Left cardiac atrium (tissue), 4 donors: ENCODE measurements around the gene PLBD2. TPM values are rescaled to one million over a fixed set of nuclear protein-coding genes. Genes with fewer than 3 reads are reported as not detected.

Experiments
- ATAC-seq, 2 donors: fragments of 200-7000 bp; cut with Tn5 transposase; one replicate each; pipeline ENCODE4 v1.9.1; 2020; ENCODE audit warnings: mild to moderate bottlenecking in 2 of 2, moderate library complexity in 2 of 2
- DNase-seq: peaks from one replicate; pipeline ENCODE4 v3.0.0-alpha.2; 2020
- intact Hi-C, 2 donors: fragments of 100-400 bp; cut with DNase I; formaldehyde crosslinking; loops; one replicate each; pipeline versions ENCODE4 v1.14.1 to v1.15.1; 2022 to 2023
- total RNA-seq, 2 donors: library from RNA; stranded (reverse); fragmentation: NEBNext Ultra II Directional; extraction: Animal tissue kit (Norgen Biotek cat#: 25700); gene quantifications; one replicate each; pipeline ENCODE4 v1.2.1, GENCODE V29; 2021
- donor health status: DM: no; HTN: yes; CAD: no.
- donor health status: DM: no; HTN: yes; CAD: no; lungs with severe emphysema.
- donor health status: DM: yes; HTN: yes; CAD: no.
- donor health status: Dilated cardiomyopathy.

Gene PLBD2
- total RNA-seq, 2 donors from 2014 or later = 47.5 to 48.7 TPM

DNA sequence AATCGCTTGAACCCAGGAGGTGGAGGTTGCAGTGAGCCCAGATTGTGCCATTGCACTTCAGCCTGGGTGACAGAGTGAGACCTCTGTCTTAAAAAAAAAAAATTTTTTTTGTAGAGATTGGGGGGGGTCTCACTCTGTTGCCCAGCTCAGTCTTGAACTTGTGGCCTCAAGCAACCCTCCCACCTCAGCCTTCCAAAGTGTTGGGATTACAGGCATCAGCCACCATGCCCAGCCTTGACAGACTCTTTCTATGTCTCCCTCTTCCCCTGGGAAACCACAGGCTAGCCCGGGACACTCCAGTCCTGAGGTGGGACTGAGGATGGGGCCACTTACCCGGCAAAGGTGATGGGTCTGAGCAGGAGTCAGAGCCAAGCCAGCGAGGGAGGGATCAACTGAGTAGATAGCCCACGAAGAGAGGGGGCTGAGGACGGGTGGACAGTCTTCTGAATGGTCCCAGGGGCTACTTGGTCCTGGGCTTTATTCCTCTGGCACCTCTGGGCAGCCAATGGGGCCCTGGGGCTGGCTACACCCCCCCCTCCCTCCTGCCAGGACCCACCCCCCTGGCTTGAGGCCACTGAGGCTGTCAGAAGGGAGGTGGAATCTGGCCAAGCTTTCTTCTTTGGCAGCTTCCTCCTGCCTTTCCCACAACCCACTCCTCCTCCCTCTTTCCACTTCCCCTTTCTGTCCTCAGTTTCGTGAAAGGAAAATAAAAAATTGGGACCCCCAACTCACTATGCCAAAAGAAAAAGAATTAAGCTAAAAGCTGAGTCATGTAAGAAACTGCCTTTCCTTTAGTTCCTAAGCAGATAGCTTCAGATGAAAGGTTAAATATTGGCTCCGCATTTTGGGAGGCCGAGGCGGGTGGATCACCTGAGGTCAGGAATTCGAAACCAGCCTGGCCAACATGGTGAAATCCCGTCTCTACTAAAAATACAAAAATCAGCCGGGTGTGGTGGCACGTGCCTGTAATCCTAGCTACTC, 45.3 kb downstream of the PLBD2 start, which contains the start of gene SDS:
SDS (minus strand) TSS at position 453 of the 981 bp plus-strand sequence. CDS start 4,179 bp downstream, outside the sequence.
- ATAC-seq (peak; percentile 86 to 94), DNase-seq (peak; percentile 70)
- intact Hi-C loops = no loop called here

DNA sequence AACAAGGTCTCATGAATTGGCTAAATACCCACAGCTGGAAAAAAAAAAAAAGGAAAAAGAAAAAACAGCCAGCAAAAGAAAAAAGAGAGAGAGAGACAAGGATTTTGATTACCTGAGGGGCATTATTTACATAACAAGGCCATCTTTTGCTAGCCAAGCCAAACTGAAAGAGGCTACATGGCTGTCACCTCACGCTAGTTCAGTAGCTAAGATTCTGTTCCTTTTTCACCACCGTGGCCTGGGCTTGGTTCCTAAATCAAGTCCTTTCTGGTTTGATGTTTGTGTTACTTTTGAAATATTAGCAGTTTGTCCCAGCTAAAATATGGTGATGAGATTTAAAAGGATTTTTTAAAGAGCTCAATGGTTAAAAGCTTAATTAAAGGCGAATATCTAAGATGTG, 47.3 kb downstream of the PLBD2 start:
- DNase-seq = no peak
- intact Hi-C loops = no loop called here

DNA sequence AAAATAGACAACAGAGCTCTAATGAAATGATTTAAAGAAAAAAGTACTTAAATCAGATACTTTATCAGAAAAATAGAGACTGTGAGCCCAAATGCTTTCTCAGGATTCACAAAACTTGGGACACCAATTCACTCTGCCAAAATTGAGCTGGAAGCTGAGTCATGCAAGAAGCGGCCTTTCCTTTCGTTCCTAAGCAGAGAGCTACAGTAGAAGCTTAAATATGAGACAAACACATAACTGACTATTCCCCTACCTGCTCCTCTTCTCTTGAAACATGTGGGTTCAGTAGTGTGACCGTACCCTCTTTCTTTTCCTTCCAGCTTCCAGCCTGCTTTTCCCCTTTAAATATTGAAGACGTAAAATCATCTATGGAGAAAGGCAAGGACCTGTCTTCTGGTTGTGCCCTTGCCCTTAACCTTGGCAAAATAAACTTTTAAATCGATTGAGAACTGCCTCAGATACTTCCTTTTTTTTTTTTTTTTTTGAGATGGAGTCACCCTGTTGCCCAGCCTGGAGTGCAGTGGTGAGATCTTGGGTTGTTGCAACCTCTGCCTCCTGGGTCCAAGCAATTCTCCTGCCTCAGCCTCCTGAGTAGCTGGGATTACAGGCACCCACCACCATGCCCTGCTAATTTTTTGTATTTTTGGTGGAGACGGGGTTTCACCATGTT, 49.7 kb downstream of the PLBD2 start:
- no peak for DNase-seq
- intact Hi-C loops = no loop called here
- ATAC-seq = peak in 1 of 2 donors; percentile 34

More for the DNA sequence above, 47.3 kb downstream of the PLBD2 start:
- no peak for ATAC-seq

DNA sequence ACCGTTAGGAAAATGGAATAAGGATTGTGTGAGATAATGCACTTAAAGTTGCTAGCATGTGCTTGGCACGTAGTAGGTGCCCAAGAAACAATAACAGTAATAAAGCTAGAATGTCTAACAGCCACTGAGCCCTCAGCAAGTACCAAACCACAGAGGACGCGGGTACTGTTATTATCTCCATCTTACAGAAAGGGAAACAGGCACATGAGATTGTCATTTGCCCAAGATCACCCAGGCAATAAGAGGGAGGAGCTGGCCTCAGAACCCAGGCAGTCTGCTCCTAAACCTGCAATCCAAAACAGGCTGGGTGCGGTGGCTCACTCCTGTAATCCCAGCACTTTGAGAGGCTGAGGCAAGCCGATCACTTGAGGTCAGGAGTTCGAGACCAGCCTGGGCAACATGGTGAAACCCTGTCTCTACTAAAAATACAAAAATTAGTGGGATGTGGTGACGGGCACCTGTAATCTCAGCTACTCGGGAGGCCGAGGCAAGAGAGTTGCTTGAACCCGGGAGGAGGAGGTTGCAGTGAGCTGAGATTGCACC, 50.4 kb downstream of the PLBD2 start:
- ATAC-seq (no peak), DNase-seq (no peak)
- intact Hi-C loops = no loop called here

DNA sequence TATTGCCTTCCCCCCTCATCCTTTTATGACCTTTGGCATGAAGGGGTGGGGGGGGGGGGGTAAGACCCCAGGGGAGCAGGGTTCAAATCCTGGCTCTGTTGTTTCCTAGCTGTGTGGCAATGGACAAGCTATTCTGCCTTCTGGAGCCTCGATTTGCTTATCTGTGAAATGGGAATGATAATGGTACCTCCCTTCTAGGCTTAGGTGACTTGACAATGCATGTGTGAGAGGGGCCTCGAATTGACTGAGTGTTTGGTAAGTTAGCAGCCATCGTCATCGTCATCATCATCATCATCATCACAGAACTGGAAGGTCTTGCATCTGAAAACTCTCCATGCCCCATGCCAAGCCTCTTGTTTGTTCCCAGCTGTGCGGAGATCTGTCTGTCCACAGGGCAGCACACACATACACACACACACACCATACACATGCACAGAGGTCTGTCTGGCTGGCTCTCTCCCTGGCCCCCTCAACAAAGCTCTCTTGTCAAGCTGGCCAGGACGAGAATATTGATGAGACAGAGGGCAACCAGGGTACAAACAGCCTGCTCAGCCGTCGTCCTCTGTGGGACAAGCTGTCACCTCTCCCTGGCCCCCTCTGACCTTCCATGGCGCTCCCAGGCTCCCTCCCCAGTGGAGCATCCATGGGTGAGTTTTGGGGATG, 51.2 kb downstream of the PLBD2 start:
- intact Hi-C loops = no loop called here
- ATAC-seq (no peak), DNase-seq (no peak)

DNA sequence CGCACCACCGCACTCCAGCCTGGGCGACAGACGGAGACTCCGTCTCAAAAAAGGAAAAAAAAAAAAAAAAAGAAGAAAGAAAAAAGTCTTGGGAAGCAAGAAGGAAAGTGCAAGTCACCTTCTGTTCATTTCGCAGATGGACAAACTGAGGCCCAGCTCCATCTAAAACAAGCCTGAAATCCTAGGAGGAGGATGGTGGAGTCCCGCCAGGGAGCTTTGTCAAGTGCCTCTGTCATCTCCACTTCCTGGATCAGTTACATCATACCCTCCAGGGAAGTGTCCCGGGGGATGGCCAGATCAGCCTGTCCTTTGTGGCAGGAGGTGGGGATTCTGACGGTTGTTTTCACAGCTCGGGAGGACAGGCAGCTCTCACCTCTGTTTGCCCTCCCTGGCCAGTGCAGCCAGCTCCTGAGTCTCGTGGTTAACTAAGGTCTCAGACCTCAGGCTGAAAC, 55.1 kb downstream of the PLBD2 start:
- ATAC-seq (peak; percentile 42 to 72), DNase-seq (peak; percentile 56)
- intact Hi-C loops = no loop called here

DNA sequence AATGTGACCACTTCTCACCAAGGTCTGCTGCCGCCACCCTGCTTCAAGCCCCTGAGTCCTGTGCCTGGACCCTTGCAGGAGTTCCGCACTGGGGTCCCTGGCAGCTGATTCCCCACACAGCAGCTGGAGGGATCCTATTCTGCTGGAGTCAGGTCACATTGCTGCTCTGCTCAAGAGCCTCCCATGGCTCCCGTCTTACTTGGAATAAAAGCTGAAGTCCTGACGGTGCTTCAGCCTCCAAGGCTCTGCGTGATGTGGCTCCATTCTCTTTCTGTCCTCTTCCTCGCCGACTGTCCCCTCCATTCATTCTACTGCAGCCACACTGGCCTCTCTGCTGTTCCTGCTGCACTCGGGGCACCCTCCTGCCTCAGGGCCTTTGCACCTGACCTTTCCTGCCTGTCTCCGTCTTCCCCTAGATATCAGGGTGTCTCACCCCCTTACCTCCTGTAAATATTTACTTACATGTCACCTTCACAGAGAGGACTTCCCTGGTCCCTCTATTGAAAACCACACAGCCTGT, 56.2 kb downstream of the PLBD2 start:
- DNase-seq = no peak
- intact Hi-C loops = no loop called here
- ATAC-seq = no peak

DNA sequence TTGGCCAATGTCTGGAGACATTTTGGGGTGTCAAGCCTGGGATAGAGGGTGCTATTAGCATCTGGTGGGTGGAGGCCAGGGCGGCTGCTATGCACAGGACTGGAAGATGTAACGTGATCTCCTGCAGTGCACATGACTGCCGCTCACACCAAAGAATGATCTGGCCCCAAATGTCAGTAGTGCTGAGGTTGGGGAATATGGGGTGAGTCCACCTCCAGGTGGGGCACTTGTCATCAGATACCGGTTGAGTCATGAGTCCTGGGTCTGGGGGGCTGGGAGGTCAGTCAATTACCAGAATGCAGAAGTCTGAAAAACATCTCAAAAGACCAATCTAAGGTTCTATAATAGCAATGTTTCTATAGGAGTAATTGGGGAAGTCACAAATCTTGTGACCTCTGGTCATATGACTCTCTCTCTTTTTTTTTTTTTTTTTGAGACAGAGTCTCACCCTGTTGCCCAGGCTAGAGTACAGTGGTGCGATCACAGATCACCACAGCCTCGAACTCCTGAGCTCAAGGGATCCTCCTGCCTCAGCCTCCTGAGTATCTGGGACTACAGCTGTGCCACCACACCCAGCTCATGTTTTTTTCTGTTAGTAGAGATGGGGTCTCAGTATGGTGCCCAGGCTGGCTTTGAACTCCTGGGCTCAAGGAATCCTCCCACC, 57.8 kb downstream of the PLBD2 start:
- no peak for DNase-seq
- ATAC-seq = peak in 1 of 2 donors; percentile 29
- intact Hi-C loops = no loop called here

DNA sequence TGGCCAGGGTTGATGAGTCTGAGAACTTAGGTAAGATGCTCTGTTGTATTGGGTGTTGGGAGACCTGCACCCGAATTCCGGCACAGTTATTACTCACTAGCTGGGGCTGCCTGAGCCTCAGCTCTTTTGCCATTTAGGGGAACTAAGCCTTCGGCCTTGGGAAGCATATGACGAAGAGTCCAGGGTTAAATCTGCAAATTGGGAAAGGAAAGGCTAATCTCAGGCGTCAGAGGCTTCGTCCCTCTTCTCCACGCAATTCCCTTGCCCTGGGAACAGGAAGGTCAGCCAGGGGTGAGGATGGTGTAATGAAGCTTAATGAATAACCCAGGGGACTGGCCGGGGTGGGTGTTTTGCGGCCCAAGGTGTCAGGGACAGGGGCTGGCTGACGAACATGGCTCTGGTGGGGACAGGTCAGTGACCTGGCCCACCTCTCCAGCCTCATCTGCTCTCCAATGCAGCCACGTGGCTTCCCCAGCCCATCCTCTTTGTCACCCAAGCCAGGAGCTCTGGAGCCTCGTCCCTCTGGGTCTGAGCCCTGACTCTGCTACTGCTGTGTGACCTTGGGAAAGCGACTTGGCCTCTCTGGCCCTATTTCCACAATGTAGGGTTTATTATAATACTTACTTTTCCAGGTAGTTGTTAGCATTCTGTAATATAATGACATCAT, 60.0 kb downstream of the PLBD2 start:
- intact Hi-C loops = no loop called here
- DNase-seq (peak; percentile 52), ATAC-seq (peak in 1 of 2 donors; percentile 53)

DNA sequence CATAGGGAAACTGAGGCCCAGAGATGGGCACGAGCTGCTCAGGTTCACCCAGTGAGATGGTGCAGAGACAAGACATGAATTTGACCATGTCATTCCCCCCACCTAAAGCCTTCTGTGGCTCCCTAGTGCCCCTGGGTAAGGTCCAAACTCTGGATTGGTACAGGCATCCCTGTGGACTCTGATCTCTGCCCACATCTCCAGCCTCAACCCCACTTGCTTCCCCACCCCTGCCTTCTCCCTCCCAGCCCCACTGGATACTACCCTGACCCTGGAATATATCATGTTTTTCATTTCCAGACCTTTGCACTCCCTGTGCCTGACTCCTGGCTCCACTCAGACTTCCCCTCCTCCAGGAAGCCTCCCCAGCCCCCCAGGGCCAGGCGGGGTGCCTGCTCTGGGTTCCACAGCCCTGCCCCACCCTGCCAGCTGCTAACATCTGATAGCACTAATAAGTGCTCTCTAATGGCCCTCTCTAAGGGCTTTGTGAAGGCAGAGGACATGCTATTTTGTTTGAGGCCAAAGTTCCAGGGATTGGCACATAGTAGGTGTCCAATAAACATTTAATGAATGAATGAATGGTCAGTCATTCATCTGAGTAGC, 62.7 kb downstream of the PLBD2 start:
- ATAC-seq (no peak), DNase-seq (no peak)
- intact Hi-C loops = loop anchor here in 1 of 2 donors (10.0 kb wide), 1 partner anchor 106 kb away; no protein-coding TSS in a partner anchor

DNA sequence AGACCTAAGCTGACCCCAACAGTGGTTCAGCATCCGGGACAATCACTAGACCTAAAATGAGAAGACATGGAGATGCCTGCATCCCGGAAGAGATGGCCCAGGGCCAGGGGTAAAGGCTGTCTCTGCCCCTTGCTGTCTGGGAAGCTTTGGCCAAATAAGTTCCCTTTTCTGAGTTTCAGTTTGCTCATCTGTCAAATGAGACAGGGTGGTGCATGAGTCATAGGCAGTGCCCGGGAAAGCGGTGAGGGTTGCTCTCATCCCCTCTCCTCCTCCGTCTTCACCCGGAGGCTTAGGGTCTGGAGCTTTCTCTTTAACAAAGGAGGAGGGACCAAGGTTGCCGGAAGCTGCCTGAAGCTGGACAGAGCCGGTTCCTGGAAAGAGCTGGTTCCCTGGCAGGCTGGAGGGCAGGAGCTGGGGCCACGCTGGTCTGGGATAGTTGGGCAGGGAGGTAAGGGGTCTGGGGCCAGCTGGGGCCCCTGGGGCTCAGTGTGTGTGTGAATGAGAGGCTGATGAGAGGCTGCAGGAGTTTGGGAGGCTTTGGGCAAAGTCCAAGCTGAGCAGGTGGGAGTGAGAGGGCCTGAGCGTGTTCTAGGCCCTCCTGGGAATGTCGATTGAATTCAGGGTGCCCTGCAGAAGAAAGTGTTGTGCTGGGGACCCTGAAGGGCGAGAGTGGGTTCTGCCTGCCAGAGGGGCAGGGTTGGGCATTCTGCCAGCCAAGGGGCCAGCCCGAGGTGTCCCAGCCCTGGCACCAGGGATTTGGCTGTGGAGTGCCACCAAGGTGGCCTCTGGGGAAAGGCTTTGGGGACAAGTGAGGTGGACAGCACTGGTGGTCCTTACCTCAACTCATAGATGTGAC, 63.9 kb downstream of the PLBD2 start, which contains the start of gene SDSL:
SDSL (plus strand) TSS at position 351 of the 856 bp plus-strand sequence. CDS start 5,603 bp downstream, outside the sequence.
- intact Hi-C loops = loop anchor here in 1 of 2 donors (10.0 kb wide), 1 partner anchor 107 kb away; no protein-coding TSS in a partner anchor
- DNase-seq (peak; percentile 80), ATAC-seq (peak; percentile 83 to 97)

DNA sequence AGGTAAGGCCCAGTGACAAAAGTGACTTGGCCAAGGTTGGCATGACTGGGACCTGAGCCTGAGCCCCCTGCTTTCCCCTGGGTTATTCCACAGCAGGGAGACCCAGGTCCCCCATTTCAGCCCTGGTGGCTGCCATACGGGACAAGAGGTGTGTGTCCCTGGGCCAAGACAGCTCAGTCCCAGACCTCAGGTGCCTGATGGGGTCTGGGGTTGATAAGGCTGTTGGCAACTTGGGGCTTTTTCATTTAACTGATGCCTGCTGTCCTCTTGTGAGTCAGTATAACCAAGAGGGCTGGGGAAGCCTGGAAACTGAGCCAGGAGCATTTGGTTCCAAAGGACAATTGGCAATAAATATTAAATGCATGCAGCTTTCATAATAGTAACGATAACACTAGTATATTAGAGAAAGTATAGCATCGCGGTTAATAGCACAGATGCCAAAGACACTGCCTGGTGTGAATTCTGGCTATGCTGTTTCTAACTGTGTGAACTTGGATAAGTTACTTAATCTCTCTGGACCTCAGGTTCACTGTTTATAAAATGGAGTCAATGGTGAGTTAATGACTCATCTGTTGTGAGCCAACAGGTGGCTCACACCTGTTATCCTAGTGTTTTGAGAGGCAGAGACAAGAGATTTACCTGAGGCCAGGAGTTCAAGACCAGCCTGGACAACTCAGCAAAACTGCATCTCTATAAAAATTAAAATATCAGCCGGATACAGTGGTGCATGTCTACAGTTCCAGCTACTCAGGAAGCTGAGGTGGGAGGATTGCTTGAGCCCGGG, 64.7 kb downstream of the PLBD2 start:
- DNase-seq (no peak), ATAC-seq (no peak)
- intact Hi-C loops = loop anchor here in 1 of 2 donors (10.0 kb wide), 1 partner anchor 108 kb away; no protein-coding TSS in a partner anchor

DNA sequence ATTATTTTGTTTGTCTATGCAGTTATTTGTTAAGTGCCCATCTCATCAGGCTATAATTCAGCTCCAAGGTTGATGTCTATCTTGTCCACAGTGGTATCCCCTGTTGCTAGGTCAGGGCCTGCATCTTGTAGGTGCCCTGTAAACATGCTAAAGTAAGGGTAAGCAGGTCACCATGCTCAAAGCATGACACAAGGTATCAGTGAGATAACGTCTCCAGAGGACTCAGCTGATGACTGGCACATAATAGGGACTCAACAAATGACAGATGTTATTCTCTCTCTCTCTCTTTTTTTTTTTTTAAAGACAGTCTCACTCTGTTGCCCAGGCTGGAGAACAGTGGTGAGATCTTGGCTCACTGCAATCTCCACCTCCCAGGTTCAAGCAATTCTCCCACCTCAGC, 66.1 kb downstream of the PLBD2 start:
- ATAC-seq (no peak), DNase-seq (no peak)
- intact Hi-C loops = loop anchor here in 1 of 2 donors (10.0 kb wide), 1 partner anchor 110 kb away; no protein-coding TSS in a partner anchor

DNA sequence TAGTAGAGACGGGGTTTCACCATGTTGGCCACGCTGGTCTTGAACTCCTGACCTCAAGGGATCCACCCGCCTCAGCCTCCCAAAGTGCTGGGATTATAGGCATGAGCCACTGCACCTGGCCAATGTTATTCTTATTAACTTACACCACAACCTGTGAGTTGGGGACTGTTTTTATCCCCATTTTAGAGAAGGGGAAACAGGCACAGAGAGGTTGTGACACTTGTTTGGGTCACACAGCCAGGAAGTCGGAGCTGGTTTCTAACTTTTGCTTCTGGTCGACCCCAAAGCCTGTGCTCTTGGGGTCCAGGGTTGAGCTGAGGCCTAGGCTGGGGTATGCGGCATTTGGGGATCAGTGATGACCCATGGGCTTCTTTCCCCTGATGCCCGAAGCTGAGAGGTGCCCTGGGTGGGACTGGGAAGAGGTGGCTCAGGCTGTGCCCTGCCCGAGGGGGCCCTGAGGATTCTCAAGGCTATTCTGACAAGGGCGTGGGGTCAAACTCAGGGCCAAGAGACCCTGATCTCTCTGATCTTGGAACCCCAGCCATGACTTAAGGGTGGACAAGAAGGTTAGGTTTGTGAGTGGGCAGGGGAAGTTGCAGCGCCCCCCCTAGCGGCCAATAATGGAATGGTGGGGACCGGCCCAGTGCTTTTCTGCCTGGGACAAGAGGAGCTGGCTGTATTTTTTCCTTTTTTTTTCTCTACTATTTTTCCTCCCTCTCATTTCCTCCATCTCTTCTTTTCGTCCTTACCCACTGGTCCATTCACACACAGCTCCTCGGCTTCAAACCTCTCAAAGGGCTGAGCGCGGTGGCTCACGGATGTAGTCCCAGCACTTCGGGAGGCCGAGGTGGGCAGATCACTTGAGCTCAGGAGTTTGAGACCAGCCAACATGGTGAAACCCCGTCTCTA, 66.8 kb downstream of the PLBD2 start:
- peak; percentile 43 for DNase-seq
- peak; percentile 16 to 37 for ATAC-seq
- intact Hi-C loops = loop anchor here (5.0 to 10.0 kb wide), 3 partner anchors 110 to 228 kb away; no protein-coding TSS in a partner anchor
